AG09319 (cell line): ENCODE results near the gene EGFR.

ENCODE experiments used
- DNase-seq: peaks from one replicate; pipeline ENCODE4 v3.0.0-alpha.2; 2010; ENCODE audit warnings: low read depth; ENCODE audit errors: extremely low read depth
- TF ChIP-seq, protein P1 (sequence below): IDR thresholded peaks from 2 replicates; pipeline ENCODE4 v1.5.1; 2011; ENCODE audit warnings: low read depth, mild to moderate bottlenecking, inconsistent platforms, low read length, moderate library complexity

The EGFR gene

DNA sequence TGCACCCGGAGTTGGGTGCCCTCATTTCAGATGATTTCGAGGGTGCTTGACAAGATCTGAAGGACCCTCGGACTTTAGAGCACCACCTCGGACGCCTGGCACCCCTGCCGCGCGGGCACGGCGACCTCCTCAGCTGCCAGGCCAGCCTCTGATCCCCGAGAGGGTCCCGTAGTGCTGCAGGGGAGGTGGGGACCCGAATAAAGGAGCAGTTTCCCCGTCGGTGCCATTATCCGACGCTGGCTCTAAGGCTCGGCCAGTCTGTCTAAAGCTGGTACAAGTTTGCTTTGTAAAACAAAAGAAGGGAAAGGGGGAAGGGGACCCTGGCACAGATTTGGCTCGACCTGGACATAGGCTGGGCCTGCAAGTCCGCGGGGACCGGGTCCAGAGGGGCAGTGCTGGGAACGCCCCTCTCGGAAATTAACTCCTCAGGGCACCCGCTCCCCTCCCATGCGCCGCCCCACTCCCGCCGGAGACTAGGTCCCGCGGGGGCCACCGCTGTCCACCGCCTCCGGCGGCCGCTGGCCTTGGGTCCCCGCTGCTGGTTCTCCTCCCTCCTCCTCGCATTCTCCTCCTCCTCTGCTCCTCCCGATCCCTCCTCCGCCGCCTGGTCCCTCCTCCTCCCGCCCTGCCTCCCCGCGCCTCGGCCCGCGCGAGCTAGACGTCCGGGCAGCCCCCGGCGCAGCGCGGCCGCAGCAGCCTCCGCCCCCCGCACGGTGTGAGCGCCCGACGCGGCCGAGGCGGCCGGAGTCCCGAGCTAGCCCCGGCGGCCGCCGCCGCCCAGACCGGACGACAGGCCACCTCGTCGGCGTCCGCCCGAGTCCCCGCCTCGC, at the start of gene EGFR:
EGFR (plus strand) TSS at position 657 of the 830 bp plus-strand sequence. CDS start 261 bp downstream, outside the sequence.
- TF ChIP-seq, protein P1, sequence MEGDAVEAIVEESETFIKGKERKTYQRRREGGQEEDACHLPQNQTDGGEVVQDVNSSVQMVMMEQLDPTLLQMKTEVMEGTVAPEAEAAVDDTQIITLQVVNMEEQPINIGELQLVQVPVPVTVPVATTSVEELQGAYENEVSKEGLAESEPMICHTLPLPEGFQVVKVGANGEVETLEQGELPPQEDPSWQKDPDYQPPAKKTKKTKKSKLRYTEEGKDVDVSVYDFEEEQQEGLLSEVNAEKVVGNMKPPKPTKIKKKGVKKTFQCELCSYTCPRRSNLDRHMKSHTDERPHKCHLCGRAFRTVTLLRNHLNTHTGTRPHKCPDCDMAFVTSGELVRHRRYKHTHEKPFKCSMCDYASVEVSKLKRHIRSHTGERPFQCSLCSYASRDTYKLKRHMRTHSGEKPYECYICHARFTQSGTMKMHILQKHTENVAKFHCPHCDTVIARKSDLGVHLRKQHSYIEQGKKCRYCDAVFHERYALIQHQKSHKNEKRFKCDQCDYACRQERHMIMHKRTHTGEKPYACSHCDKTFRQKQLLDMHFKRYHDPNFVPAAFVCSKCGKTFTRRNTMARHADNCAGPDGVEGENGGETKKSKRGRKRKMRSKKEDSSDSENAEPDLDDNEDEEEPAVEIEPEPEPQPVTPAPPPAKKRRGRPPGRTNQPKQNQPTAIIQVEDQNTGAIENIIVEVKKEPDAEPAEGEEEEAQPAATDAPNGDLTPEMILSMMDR = no peak
- DNase-seq = peak; percentile 79

GRCh38 chr7:54969208-54969967, 49.4 kb upstream of the EGFR start:
- DNase-seq = no peak
- TF ChIP-seq, protein P1 = no peak

GRCh38 chr7:54972733-54973294, 46.0 kb upstream of the EGFR start:
- DNase-seq = no peak
- TF ChIP-seq, protein P1 = no peak

DNA sequence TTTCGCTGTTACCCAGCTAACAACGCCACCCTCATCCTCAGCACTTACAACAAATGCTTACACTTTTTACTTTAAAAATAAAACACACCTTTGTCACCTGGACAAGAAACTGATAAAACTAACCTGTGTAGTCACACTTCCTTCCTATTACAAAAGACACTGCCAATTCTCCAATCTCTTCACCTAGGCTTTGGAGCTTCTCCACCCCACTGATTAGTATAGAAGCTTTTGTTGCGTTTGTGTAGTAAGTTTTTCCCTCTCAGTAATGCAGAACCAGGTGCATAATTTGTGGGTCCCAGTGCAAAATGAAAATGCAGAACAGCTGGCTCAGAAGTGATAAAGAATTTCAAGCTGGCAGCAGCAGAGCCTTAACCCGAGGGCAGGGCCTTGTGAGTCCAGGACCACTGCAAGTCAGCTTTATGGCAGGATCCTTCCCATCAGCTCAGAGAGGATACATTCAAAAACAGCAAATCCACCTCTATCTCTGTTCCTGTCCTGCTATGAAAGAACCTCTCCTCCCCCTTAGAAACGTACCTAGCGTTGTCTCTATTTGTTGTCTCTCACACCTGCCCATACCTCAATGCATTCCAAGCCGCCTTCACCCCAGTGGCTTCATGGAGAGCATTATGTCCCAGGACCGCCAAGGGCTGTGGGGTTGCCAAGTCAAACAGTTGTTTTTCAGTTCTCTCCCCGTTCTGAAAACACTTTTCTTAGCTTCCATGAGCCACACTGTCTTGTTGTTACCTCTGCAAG, 40.3 kb upstream of the EGFR start:
- DNase-seq = no peak
- TF ChIP-seq, protein P1 = no peak

GRCh38 chr7:54980521-54980920, 38.3 kb upstream of the EGFR start:
- DNase-seq = no peak
- TF ChIP-seq, protein P1 = no peak

GRCh38 chr7:54981913-54982312, 36.9 kb upstream of the EGFR start:
- no peak for DNase-seq
- TF ChIP-seq, protein P1 = no peak
